Stimulated activated effector memory CD8-positive, alpha-beta T cell treated with anti-CD3 and anti-CD28 coated beads, Interleukin-12 subunit alpha, Interleukin-12 subunit beta, amount 100 ng/mL, for 72 hours (primary cell): ENCODE data around the gene GIGYF1.
A peak's percentile ranks its signal among the peaks of the same experiment; 100 is the strongest.
"Not testable (repeated sequence)": the region's sequence is repeated elsewhere in the genome, so short reads cannot be mapped to it uniquely, and the experiment has no call there.

ENCODE experiments used
- ATAC-seq: fragments of 150-1000 bp; cut with Tn5 transposase; 2 replicates; pipeline ENCODE4 v1.10.0; 2021
- DNase-seq, 2 donors: peaks; one replicate each; pipeline ENCODE4 v3.0.0; 2021 to 2022; ENCODE audit warnings: low spot score in 2 of 2
- H3K27ac Mint-ChIP-seq: one replicate; pipeline ENCODE4 v1.8.0; 2022; ENCODE audit warnings: mild to moderate bottlenecking, mixed read lengths
- H3K36me3 Mint-ChIP-seq: one replicate; pipeline ENCODE4 v1.8.0; 2022; ENCODE audit warnings: mild to moderate bottlenecking, mixed read lengths
- H3K4me1 Mint-ChIP-seq: one replicate; pipeline ENCODE4 v1.8.0; 2022; ENCODE audit warnings: mixed read lengths
- H3K4me3 Mint-ChIP-seq: one replicate; pipeline ENCODE4 v1.8.0; 2022; ENCODE audit warnings: mild to moderate bottlenecking, mixed read lengths
- H3K9me3 Mint-ChIP-seq: one replicate; pipeline ENCODE4 v1.8.0; 2022; ENCODE audit warnings: mixed read lengths

GIGYF1 gene

GRCh38 chr7:100674411-100675104 lies 19.5 kb downstream of the GIGYF1 start:
- ATAC-seq (no peak), DNase-seq (peak in 1 of 2 donors; percentile 71)
- Mint-ChIP-seq H3K4me1 (peaks cover 31% of the 10 kb centered on the region), H3K9me3 (no peaks in the 10 kb centered on the region), H3K4me3 (peak overlapping the region; percentile 98), H3K27ac (peak overlapping the region; percentile 98), H3K36me3 (peaks cover 66% of the 10 kb centered on the region)

- DNase-seq (peak in 1 of 2 donors; percentile 81), ATAC-seq (no peak)
- peaks cover 25% of the 10 kb centered on the region for H3K4me1 Mint-ChIP-seq
- peaks cover 60% of the 10 kb centered on the region for H3K36me3 Mint-ChIP-seq
- H3K27ac Mint-ChIP-seq: peak overlapping the region; percentile 98
- H3K4me3 Mint-ChIP-seq: peak overlapping the region; percentile 98
- H3K9me3 Mint-ChIP-seq: no peaks in the 10 kb centered on the region
Observed at GRCh38 chr7:100673942-100674410, 20.1 kb downstream of the GIGYF1 start.

GRCh38 chr7:100673302-100673941 lies 20.6 kb downstream of the GIGYF1 start, which contains the start of gene GNB2:
GNB2 (plus strand) TSS chr7:100673740; CDS start chr7:100676266, 2,526 bp downstream.
- DNase-seq (peak; percentile 100), ATAC-seq (peak; percentile 82)
- Mint-ChIP-seq H3K4me3 (peak within 1 kb of the TSS; percentile 98), H3K36me3 (peaks cover 55% of the 10 kb centered on the region), H3K27ac (peak within 1 kb of the TSS; percentile 98), H3K9me3 (no peaks in the 10 kb centered on the region), H3K4me1 (peaks cover 23% of the 10 kb centered on the region)

- H3K27ac Mint-ChIP-seq: no peak overlapping the region
- ATAC-seq: no peak
- H3K36me3 Mint-ChIP-seq: peaks cover 37% of the 10 kb centered on the region
- no peaks in the 10 kb centered on the region for H3K9me3 Mint-ChIP-seq
- peak overlapping the region; percentile 98 for H3K4me3 Mint-ChIP-seq
- H3K4me1 Mint-ChIP-seq: peaks cover 12% of the 10 kb centered on the region
- no peak for DNase-seq
Observed at GRCh38 chr7:100671353-100672327, 22.4 kb downstream of the GIGYF1 start.

GRCh38 chr7:100670074-100670473 lies 24.0 kb downstream of the GIGYF1 start:
- Mint-ChIP-seq H3K4me1 (peaks cover 6% of the 10 kb centered on the region), H3K27ac (no peak overlapping the region), H3K36me3 (peaks cover 23% of the 10 kb centered on the region)

GRCh38 chr7:100669106-100669505 lies 24.9 kb downstream of the GIGYF1 start:
- ATAC-seq, H3K4me3 Mint-ChIP-seq, DNase-seq: not testable (repeated sequence)

More at GRCh38 chr7:100670074-100670473, 24.0 kb downstream of the GIGYF1 start:
- Mint-ChIP-seq H3K4me3 (no peak overlapping the region), H3K9me3 (no peaks in the 10 kb centered on the region)
- ATAC-seq (no peak), DNase-seq (no peak)

GRCh38 chr7:100668069-100668449 lies 26.0 kb downstream of the GIGYF1 start:
- H3K4me3 Mint-ChIP-seq: no peak overlapping the region
- H3K27ac Mint-ChIP-seq: no peak overlapping the region
- ATAC-seq (no peak), DNase-seq (no peak)
- H3K4me1 Mint-ChIP-seq: peaks cover 3% of the 10 kb centered on the region
- no peaks in the 10 kb centered on the region for H3K9me3 Mint-ChIP-seq
- peaks cover 3% of the 10 kb centered on the region for H3K36me3 Mint-ChIP-seq

More at GRCh38 chr7:100669106-100669505, 24.9 kb downstream of the GIGYF1 start:
- not testable (repeated sequence) for H3K27ac Mint-ChIP-seq, H3K9me3 Mint-ChIP-seq, H3K4me1 Mint-ChIP-seq
- H3K36me3 Mint-ChIP-seq: peaks cover 14% of the 10 kb centered on the region

- ATAC-seq (no peak), DNase-seq (no peak)
- no peaks in the 10 kb centered on the region for H3K9me3 Mint-ChIP-seq
- no peak overlapping the region for H3K4me3 Mint-ChIP-seq
- no peak overlapping the region for H3K27ac Mint-ChIP-seq
- H3K4me1 Mint-ChIP-seq: no peaks in the 10 kb centered on the region
- no peaks in the 10 kb centered on the region for H3K36me3 Mint-ChIP-seq
Observed at GRCh38 chr7:100667331-100668068, 26.6 kb downstream of the GIGYF1 start.

GRCh38 chr7:100665168-100665726 lies 28.8 kb downstream of the GIGYF1 start:
- DNase-seq: no peak
- Mint-ChIP-seq H3K9me3 (no peaks in the 10 kb centered on the region), H3K4me3 (no peak overlapping the region), H3K36me3 (no peaks in the 10 kb centered on the region), H3K27ac (no peak overlapping the region), H3K4me1 (no peaks in the 10 kb centered on the region)
- ATAC-seq: no peak

GRCh38 chr7:100662194-100662776 lies 31.8 kb downstream of the GIGYF1 start:
- not testable (repeated sequence) for H3K4me1 Mint-ChIP-seq, H3K4me3 Mint-ChIP-seq, DNase-seq

GRCh38 chr7:100655908-100656674 lies 38.0 kb downstream of the GIGYF1 start, which contains the start of gene ACTL6B:
ACTL6B (minus strand) TSS chr7:100656448; CDS start chr7:100656354, 94 bp downstream.
- no peaks in the 10 kb centered on the region for H3K36me3 Mint-ChIP-seq
- H3K4me1 Mint-ChIP-seq: peaks cover 7% of the 10 kb centered on the region
- no peaks in the 10 kb centered on the region for H3K9me3 Mint-ChIP-seq
- peak; percentile 40 to 76 for DNase-seq
- ATAC-seq: peak; percentile 64
- H3K27ac Mint-ChIP-seq: no peak within 1 kb of the TSS
- H3K4me3 Mint-ChIP-seq: no peak within 1 kb of the TSS

More at GRCh38 chr7:100662194-100662776, 31.8 kb downstream of the GIGYF1 start:
- H3K27ac Mint-ChIP-seq, H3K9me3 Mint-ChIP-seq, H3K36me3 Mint-ChIP-seq, ATAC-seq: not testable (repeated sequence)

GRCh38 chr7:100654908-100655831 lies 38.9 kb downstream of the GIGYF1 start:
- no peaks in the 10 kb centered on the region for H3K9me3 Mint-ChIP-seq
- ATAC-seq (no peak), DNase-seq (no peak)
- no peak overlapping the region for H3K27ac Mint-ChIP-seq
- H3K36me3 Mint-ChIP-seq: no peaks in the 10 kb centered on the region
- H3K4me1 Mint-ChIP-seq: peaks cover 7% of the 10 kb centered on the region
- no peak overlapping the region for H3K4me3 Mint-ChIP-seq
